Activated naive CD4-positive, alpha-beta T cell treated with anti-CD3 and anti-CD28 coated beads, Interleukin-2, amount 50 U/mL, for 72 hours (primary cell): ENCODE measurements around the gene ANO2. TPM values are rescaled to one million over a fixed set of nuclear protein-coding genes. Genes with fewer than 3 reads are reported as not detected.

Experiments
- ATAC-seq, 2 donors: fragments of 150-1000 bp; cut with Tn5 transposase; 2 replicates each; pipeline ENCODE4 v1.10.0; 2021; ENCODE audit warnings: mild to moderate bottlenecking in 2 of 2, moderate library complexity in 2 of 2
- DNase-seq, 2 donors: peaks; one replicate each; pipeline ENCODE4 v3.0.0; 2021 to 2022; ENCODE audit warnings: low spot score in 2 of 2
- H3K27ac Mint-ChIP-seq, 2 donors: one replicate each; pipeline ENCODE4 v1.8.0; 2022; ENCODE audit warnings: mild to moderate bottlenecking in 2 of 2, mixed read lengths in 2 of 2
- H3K36me3 Mint-ChIP-seq, 2 donors: one replicate each; pipeline ENCODE4 v1.8.0; 2022; ENCODE audit warnings: mixed read lengths in 2 of 2
- H3K9me3 Mint-ChIP-seq, 2 donors: one replicate each; pipeline ENCODE4 v1.8.0; 2022; ENCODE audit warnings: mixed read lengths in 2 of 2
- total RNA-seq, 2 donors: library from RNA; stranded (reverse); gene quantifications; one replicate each; pipeline ENCODE4 v1.2.3, GENCODE V29; 2022

Gene ANO2
- total RNA-seq, 2 donors from 2014 or later: not detected

GRCh38 chr12:5927732-5928516 lies 17.1 kb downstream of the ANO2 start:
- DNase-seq (no peak), ATAC-seq (no peak)
- H3K36me3 Mint-ChIP-seq: no peaks in the 10 kb centered on the region
- no peak overlapping the region for H3K27ac Mint-ChIP-seq
- H3K9me3 Mint-ChIP-seq: peaks cover 0 to 18% of the 10 kb centered on the region in 2 donors

- no peaks in the 10 kb centered on the region for H3K36me3 Mint-ChIP-seq
Observed at GRCh38 chr12:5925646-5926045, 19.4 kb downstream of the ANO2 start.

GRCh38 chr12:5924342-5924741 lies 20.7 kb downstream of the ANO2 start:
- peaks cover 0 to 7% of the 10 kb centered on the region in 2 donors for H3K9me3 Mint-ChIP-seq
- H3K27ac Mint-ChIP-seq: no peak overlapping the region
- DNase-seq (peak in 1 of 2 donors; percentile 18), ATAC-seq (no peak)
- H3K36me3 Mint-ChIP-seq: no peaks in the 10 kb centered on the region

More at GRCh38 chr12:5925646-5926045, 19.4 kb downstream of the ANO2 start:
- peaks cover 0 to 7% of the 10 kb centered on the region in 2 donors for H3K9me3 Mint-ChIP-seq
- DNase-seq (no peak), ATAC-seq (no peak)
- H3K27ac Mint-ChIP-seq: no peak overlapping the region

GRCh38 chr12:5923751-5924150 lies 21.3 kb downstream of the ANO2 start:
- ATAC-seq (no peak), DNase-seq (no peak)
- peaks cover 0 to 7% of the 10 kb centered on the region in 2 donors for H3K9me3 Mint-ChIP-seq
- H3K36me3 Mint-ChIP-seq: no peaks in the 10 kb centered on the region
- H3K27ac Mint-ChIP-seq: no peak overlapping the region

- ATAC-seq (no peak), DNase-seq (no peak)
- no peaks in the 10 kb centered on the region for H3K36me3 Mint-ChIP-seq
- peaks cover 0 to 7% of the 10 kb centered on the region in 2 donors for H3K9me3 Mint-ChIP-seq
- no peak overlapping the region for H3K27ac Mint-ChIP-seq
Observed at GRCh38 chr12:5923043-5923605, 21.9 kb downstream of the ANO2 start.

- DNase-seq (no peak), ATAC-seq (no peak)
- H3K9me3 Mint-ChIP-seq: peaks cover 0 to under 1% of the 10 kb centered on the region in 2 donors
- H3K36me3 Mint-ChIP-seq: no peaks in the 10 kb centered on the region
- H3K27ac Mint-ChIP-seq: no peak overlapping the region
Observed at GRCh38 chr12:5921966-5922899, 22.8 kb downstream of the ANO2 start.

GRCh38 chr12:5921027-5921909 lies 23.8 kb downstream of the ANO2 start:
- no peak overlapping the region for H3K27ac Mint-ChIP-seq
- H3K9me3 Mint-ChIP-seq: no peaks in the 10 kb centered on the region
- DNase-seq (no peak), ATAC-seq (no peak)
- H3K36me3 Mint-ChIP-seq: no peaks in the 10 kb centered on the region

- Mint-ChIP-seq H3K9me3 (no peaks in the 10 kb centered on the region), H3K36me3 (no peaks in the 10 kb centered on the region), H3K27ac (no peak overlapping the region)
- no peak for ATAC-seq
- DNase-seq: no peak
Observed at GRCh38 chr12:5916785-5917290, 28.2 kb downstream of the ANO2 start.

GRCh38 chr12:5915511-5915910 lies 29.5 kb downstream of the ANO2 start:
- no peak for ATAC-seq
- DNase-seq: no peak
- Mint-ChIP-seq H3K27ac (no peak overlapping the region), H3K36me3 (no peaks in the 10 kb centered on the region), H3K9me3 (no peaks in the 10 kb centered on the region)

- no peak overlapping the region for H3K27ac Mint-ChIP-seq
- ATAC-seq: no peak
- no peak for DNase-seq
- no peaks in the 10 kb centered on the region for H3K36me3 Mint-ChIP-seq
- H3K9me3 Mint-ChIP-seq: no peaks in the 10 kb centered on the region
Observed at GRCh38 chr12:5914387-5915149, 30.5 kb downstream of the ANO2 start.

GRCh38 chr12:5913387-5913786 lies 31.7 kb downstream of the ANO2 start:
- Mint-ChIP-seq H3K36me3 (no peaks in the 10 kb centered on the region), H3K27ac (no peak overlapping the region), H3K9me3 (no peaks in the 10 kb centered on the region)
- ATAC-seq: no peak
- DNase-seq: no peak

GRCh38 chr12:5912437-5913334 lies 32.4 kb downstream of the ANO2 start:
- no peak for ATAC-seq
- no peaks in the 10 kb centered on the region for H3K36me3 Mint-ChIP-seq

GRCh38 chr12:5912011-5912410 lies 33.0 kb downstream of the ANO2 start:
- DNase-seq (no peak), ATAC-seq (no peak)

More at GRCh38 chr12:5912437-5913334, 32.4 kb downstream of the ANO2 start:
- Mint-ChIP-seq H3K27ac (no peak overlapping the region), H3K9me3 (no peaks in the 10 kb centered on the region)
- DNase-seq: no peak

GRCh38 chr12:5910790-5911548 lies 34.1 kb downstream of the ANO2 start:
- ATAC-seq (no peak), DNase-seq (no peak)
- no peaks in the 10 kb centered on the region for H3K36me3 Mint-ChIP-seq
- no peaks in the 10 kb centered on the region for H3K9me3 Mint-ChIP-seq
- no peak overlapping the region for H3K27ac Mint-ChIP-seq

More at GRCh38 chr12:5912011-5912410, 33.0 kb downstream of the ANO2 start:
- Mint-ChIP-seq H3K27ac (no peak overlapping the region), H3K9me3 (no peaks in the 10 kb centered on the region), H3K36me3 (no peaks in the 10 kb centered on the region)
